Endothelial cell of umbilical vein (primary cell): ENCODE data around the gene PSMC4.

ENCODE experiments used
- CTCF ChIP-seq, 2 donors: IDR thresholded peaks; 1 replicate in 1 of 2; 2 replicates in 1 of 2; pipeline ENCODE4 v1.5.1; 2011; ENCODE audit warnings: low read length in 2 of 2, mild to moderate bottlenecking in 2 of 2, moderate library complexity in 2 of 2, control low read depth in 1 of 2, inconsistent platforms in 1 of 2, low read depth in 1 of 2; ENCODE audit not compliant: insufficient read depth in 1 of 2; ENCODE audit errors: extremely low read depth in 1 of 2
- EZH2 ChIP-seq: IDR thresholded peaks from 2 replicates; pipeline ENCODE4 v1.6.1; 2012; ENCODE audit warnings: borderline replicate concordance, low read depth, mild to moderate bottlenecking, moderate library complexity, low read length, inconsistent platforms; ENCODE audit not compliant: severe bottlenecking
- FOS ChIP-seq: IDR thresholded peaks from 2 replicates; pipeline ENCODE4 v1.6.1; 2011; ENCODE audit warnings: mild to moderate bottlenecking, low read length, moderate library complexity, borderline replicate concordance; ENCODE audit not compliant: insufficient read depth
- GATA2 ChIP-seq: IDR thresholded peaks from 2 replicates; pipeline ENCODE4 v1.7.0; 2011; ENCODE audit warnings: low read depth, mild to moderate bottlenecking, moderate library complexity, mixed read lengths, low read length; ENCODE audit not compliant: insufficient read length, insufficient read depth
- JUN ChIP-seq: IDR thresholded peaks from 2 replicates; pipeline ENCODE4 v1.6.1; 2011; ENCODE audit warnings: borderline replicate concordance, low read depth; ENCODE audit not compliant: insufficient read length, insufficient read depth
- MAX ChIP-seq: IDR thresholded peaks from 2 replicates; pipeline ENCODE4 v1.6.1; 2011; ENCODE audit not compliant: insufficient read depth, insufficient read length
- MYC ChIP-seq: IDR thresholded peaks from one replicate; pipeline ENCODE4 v1.6.1; 2011; ENCODE audit warnings: mild to moderate bottlenecking, low read depth, low read length
- POLR2A ChIP-seq: IDR thresholded peaks from 2 replicates; pipeline ENCODE4 v1.6.1; 2012; ENCODE audit warnings: low read depth, mild to moderate bottlenecking, control low read depth, low read length
- POLR2AphosphoS5 ChIP-seq: IDR thresholded peaks from 2 replicates; pipeline ENCODE4 v1.6.1; 2012; ENCODE audit warnings: low read depth, mild to moderate bottlenecking, control low read depth, low read length, moderate library complexity; ENCODE audit not compliant: insufficient read depth

- TF ChIP-seq CTCF (IDR thresholded peaks at IDR 0.05; ENCODE audit: extremely low read depth in 1 of 2, insufficient read depth in 1 of 2, low read depth in 1 of 2, low read length in 2 of 2) (no peak), POLR2AphosphoS5 (no peak), POLR2A (no peak), EZH2 (no peak), MYC (no peak), MAX (no peak), GATA2 (no peak), FOS (no peak), JUN (no peak)
Measured at GRCh38 chr19:40005691-40006272, 34.8 kb downstream of the PSMC4 start.
